Activated B cell treated with CpG ODN at 0.5 μM for 24 hours (primary cell): ENCODE data around the gene ELK4. TPM values are rescaled to one million over a fixed set of nuclear protein-coding genes. Genes with fewer than 3 reads are reported as not detected.

Experiments used
- ATAC-seq: fragments of 200-7000 bp; cut with Tn5 transposase; one replicate; pipeline ENCODE4 v1.10.0; 2021; ENCODE audit warnings: low read depth, mild to moderate bottlenecking, moderate library complexity
- CTCF ChIA-PET: fragments of 350-600 bp; sonication (Branson Sonifier 250); formaldehyde crosslinking; loops from one replicate; lab custom pipeline; 2021; ENCODE audit warnings: antibody characterized with exemption; lab: Charles Lee
- POLR2A ChIA-PET: fragments of 350-600 bp; sonication (Branson Sonifier 250); formaldehyde crosslinking; loops from one replicate; lab custom pipeline; 2021; ENCODE audit warnings: antibody characterized with exemption; lab: Charles Lee
- DNase-seq: peaks from one replicate; pipeline ENCODE4 v3.0.0; 2022
- H3K27ac Mint-ChIP-seq: one replicate; pipeline ENCODE4 v1.8.0; 2020; ENCODE audit warnings: mixed read lengths
- H3K27me3 Mint-ChIP-seq: one replicate; pipeline ENCODE4 v1.8.0; 2021; ENCODE audit warnings: mixed read lengths
- H3K36me3 Mint-ChIP-seq: one replicate; pipeline ENCODE4 v1.8.0; 2021; ENCODE audit warnings: low read depth, mixed read lengths
- H3K4me1 Mint-ChIP-seq: one replicate; pipeline ENCODE4 v1.8.0; 2021; ENCODE audit warnings: mixed read lengths
- H3K4me3 Mint-ChIP-seq: one replicate; pipeline ENCODE4 v1.8.0; 2020; ENCODE audit warnings: mild to moderate bottlenecking, mixed read lengths
- H3K9me3 Mint-ChIP-seq: one replicate; pipeline ENCODE4 v1.8.0; 2020; ENCODE audit warnings: mixed read lengths
- intact Hi-C: fragments of 100-400 bp; cut with micrococcal nuclease; formaldehyde crosslinking; loops from one replicate; pipeline ENCODE4 v1.15.1; 2024
- total RNA-seq: library from RNA; stranded (reverse); gene quantifications from 2 replicates; pipeline ENCODE4 v1.2.3, GENCODE V29; 2022
- TF ChIP-seq, protein P1 (sequence below): fragments of 200-600 bp; IDR thresholded peaks from one replicate; pipeline ENCODE4 v1.8.0; 2022; ENCODE audit warnings: antibody characterized with exemption, mild to moderate bottlenecking

ELK4 gene
- total RNA-seq, 1 donor from 2014 or later = 141 TPM

DNA sequence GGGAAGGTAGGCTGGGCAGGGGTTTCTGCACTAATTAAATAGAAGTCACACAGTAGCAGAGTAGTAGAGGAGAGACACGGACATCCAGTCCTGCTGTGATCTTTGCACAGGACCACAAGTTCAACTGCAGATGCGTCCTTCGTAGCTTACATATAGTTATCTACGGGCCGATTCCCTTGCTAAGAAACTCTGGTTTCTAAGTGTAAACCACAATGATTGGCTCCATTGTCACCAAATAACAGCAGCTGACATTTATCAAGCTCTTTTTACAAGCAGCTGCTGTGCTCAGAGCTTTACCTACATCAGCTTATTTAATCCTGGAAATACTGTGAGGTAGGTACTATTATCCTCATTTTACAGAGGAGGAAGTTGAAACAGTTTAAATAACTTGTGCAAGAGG lies 45.4 kb upstream of the ELK4 start:
- Mint-ChIP-seq H3K36me3 (no peaks in the 10 kb centered on the region), H3K27me3 (peaks cover 2% of the 10 kb centered on the region), H3K4me1 (peaks cover 33% of the 10 kb centered on the region), H3K4me3 (no peak overlapping the region), H3K9me3 (no peaks in the 10 kb centered on the region), H3K27ac (no peak overlapping the region)
- intact Hi-C loops = no loop called here
- POLR2A ChIA-PET = interaction anchor here (0.5 to 1.1 kb wide), 5 partner anchors 11 to 344 kb away, joined by 3 to 4 read pairs (median 3); partner anchors contain the start of gene RAB29
- DNase-seq (no peak), ATAC-seq (no peak)
- CTCF ChIA-PET = interaction anchor here (0.8 to 5.0 kb wide), 5 partner anchors 8 to 300 kb away, joined by 3 to 31 read pairs (median 8); no protein-coding TSS in a partner anchor
- TF ChIP-seq, protein P1, sequence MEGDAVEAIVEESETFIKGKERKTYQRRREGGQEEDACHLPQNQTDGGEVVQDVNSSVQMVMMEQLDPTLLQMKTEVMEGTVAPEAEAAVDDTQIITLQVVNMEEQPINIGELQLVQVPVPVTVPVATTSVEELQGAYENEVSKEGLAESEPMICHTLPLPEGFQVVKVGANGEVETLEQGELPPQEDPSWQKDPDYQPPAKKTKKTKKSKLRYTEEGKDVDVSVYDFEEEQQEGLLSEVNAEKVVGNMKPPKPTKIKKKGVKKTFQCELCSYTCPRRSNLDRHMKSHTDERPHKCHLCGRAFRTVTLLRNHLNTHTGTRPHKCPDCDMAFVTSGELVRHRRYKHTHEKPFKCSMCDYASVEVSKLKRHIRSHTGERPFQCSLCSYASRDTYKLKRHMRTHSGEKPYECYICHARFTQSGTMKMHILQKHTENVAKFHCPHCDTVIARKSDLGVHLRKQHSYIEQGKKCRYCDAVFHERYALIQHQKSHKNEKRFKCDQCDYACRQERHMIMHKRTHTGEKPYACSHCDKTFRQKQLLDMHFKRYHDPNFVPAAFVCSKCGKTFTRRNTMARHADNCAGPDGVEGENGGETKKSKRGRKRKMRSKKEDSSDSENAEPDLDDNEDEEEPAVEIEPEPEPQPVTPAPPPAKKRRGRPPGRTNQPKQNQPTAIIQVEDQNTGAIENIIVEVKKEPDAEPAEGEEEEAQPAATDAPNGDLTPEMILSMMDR = no peak

DNA sequence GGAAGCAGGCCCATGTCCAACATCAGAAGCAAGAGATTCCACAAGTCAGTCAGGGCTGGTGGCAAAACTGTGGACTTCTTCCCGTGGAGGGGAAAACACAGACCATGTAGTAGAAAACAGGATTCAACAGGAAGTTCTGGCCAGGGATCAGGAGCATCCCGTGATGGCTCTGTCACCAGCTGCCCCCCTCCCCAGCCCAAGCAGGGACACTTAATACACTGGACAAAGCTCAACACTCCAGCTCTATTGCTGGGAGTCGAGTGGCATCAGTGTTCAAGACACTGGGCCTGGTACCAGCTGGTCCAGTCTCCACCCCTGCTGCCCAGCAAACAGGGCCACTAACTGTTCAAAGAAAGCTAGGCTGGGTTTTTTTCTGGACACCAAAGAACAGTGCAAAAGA lies 44.8 kb upstream of the ELK4 start:
- intact Hi-C loops = no loop called here
- DNase-seq (no peak), ATAC-seq (no peak)
- Mint-ChIP-seq H3K36me3 (no peaks in the 10 kb centered on the region), H3K4me3 (no peak overlapping the region), H3K27me3 (peaks cover 2% of the 10 kb centered on the region), H3K27ac (no peak overlapping the region), H3K4me1 (peaks cover 39% of the 10 kb centered on the region), H3K9me3 (no peaks in the 10 kb centered on the region)
- ChIA-PET POLR2A (interaction anchor here (1.0 kb wide), 1 partner anchor 11 kb away, joined by 3 read pairs; no protein-coding TSS in a partner anchor), CTCF (interaction anchor here (0.8 to 5.0 kb wide), 4 partner anchors 18 to 300 kb away, joined by 3 to 31 read pairs (median 11); no protein-coding TSS in a partner anchor)
- TF ChIP-seq, protein P1 = no peak

DNA sequence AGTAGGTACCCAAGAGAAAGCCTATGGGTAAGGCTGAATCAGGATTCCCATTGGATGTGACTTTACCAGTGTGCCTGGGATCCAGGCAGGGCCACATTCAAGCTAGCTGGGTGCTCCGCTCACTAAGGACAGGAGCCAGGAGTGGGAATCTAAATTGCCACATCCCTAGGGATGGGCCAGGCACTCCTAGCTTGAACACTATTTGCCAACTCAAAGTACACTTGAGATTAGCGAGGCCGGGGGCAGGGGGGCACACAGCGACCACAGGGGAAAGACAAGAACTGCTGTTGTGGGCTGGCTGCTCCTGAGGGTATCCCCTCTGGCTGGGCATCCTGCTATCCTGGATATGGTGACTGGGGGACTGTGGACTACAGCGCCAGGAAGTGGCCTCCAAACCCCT lies 44.2 kb upstream of the ELK4 start:
- no peaks in the 10 kb centered on the region for H3K36me3 Mint-ChIP-seq
- CTCF ChIA-PET = interaction anchor here (2.4 to 5.0 kb wide), 2 partner anchors 17 to 35 kb away, joined by 17 to 31 read pairs; no protein-coding TSS in a partner anchor
- POLR2A ChIA-PET = no interaction called here
- peaks cover 42% of the 10 kb centered on the region for H3K4me1 Mint-ChIP-seq
- H3K27ac Mint-ChIP-seq = no peak overlapping the region
- no peak for DNase-seq
- no peak for ATAC-seq
- no peaks in the 10 kb centered on the region for H3K9me3 Mint-ChIP-seq
- intact Hi-C loops = no loop called here
- TF ChIP-seq, protein P1 = no peak
- no peak overlapping the region for H3K4me3 Mint-ChIP-seq
- H3K27me3 Mint-ChIP-seq = peaks cover 2% of the 10 kb centered on the region

DNA sequence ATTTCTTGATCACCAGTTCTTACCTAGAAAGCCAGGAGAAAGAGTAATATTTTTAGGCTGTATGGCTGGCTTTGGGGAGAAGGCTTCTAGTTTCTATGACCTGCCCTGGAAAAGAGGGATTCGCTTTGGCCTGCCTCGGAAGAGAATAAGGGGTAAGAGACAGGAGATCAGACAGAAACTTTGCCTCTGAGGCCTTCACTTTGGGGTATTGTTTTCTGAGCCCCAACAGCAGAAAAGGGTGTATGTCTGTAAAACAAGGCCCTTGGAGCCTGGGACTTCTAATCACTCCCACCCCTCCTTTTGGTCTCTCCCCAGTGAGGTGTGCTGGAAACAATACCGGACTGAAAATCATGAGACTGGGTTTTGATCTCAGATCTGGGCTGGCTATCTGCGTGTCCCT lies 43.4 kb upstream of the ELK4 start:
- CTCF ChIA-PET = interaction anchor here (5.0 kb wide), 1 partner anchor 16 kb away, joined by 31 read pairs; no protein-coding TSS in a partner anchor
- DNase-seq (no peak), ATAC-seq (no peak)
- POLR2A ChIA-PET = no interaction called here
- Mint-ChIP-seq H3K27me3 (peaks cover 2% of the 10 kb centered on the region), H3K4me3 (no peak overlapping the region), H3K27ac (peak overlapping the region; percentile 16), H3K4me1 (peaks cover 44% of the 10 kb centered on the region), H3K9me3 (no peaks in the 10 kb centered on the region), H3K36me3 (no peaks in the 10 kb centered on the region)
- intact Hi-C loops = no loop called here
- TF ChIP-seq, protein P1 = no peak

DNA sequence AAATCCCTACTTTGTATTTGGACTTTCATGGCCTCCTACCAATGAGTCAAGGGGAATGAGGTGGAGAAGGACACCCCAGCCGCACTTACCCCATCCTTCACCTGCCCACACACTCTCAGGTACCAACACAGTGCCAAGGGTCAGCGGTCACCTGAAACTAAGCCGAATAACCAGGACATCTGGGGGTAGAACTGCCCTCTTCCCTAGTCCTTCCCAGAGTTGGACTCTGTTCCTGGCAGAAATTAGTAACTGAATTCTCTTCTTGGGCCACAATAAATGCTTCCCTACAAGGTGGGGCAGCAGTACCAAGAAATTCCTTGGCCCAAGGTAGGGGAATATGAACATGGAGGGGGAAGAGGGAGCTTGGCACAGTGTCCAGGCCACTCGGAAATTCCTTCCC lies 41.2 kb upstream of the ELK4 start:
- no peak overlapping the region for H3K27ac Mint-ChIP-seq
- TF ChIP-seq, protein P1 = no peak
- intact Hi-C loops = no loop called here
- no peaks in the 10 kb centered on the region for H3K27me3 Mint-ChIP-seq
- H3K36me3 Mint-ChIP-seq = no peaks in the 10 kb centered on the region
- ChIA-PET POLR2A (no interaction called here), CTCF (interaction anchor here (1.0 kb wide), 1 partner anchor 81 kb away, joined by 3 read pairs; no protein-coding TSS in a partner anchor)
- no peaks in the 10 kb centered on the region for H3K9me3 Mint-ChIP-seq
- peaks cover 56% of the 10 kb centered on the region for H3K4me1 Mint-ChIP-seq
- DNase-seq (no peak), ATAC-seq (no peak)
- H3K4me3 Mint-ChIP-seq = no peak overlapping the region
